ENCODE measurements around the gene CORO2A.

The CORO2A gene

GRCh38 chr9:98203153-98203552 is 10.7 kb upstream of the CORO2A start:
- H3K4me3 ChIP-seq (ENCODE audit: low read depth, low read length), result no peak overlapping the region
- no peak for TF ChIP-seq CTCF (IDR thresholded peaks at IDR 0.05; ENCODE audit: low read depth, low read length)

GRCh38 chr9:98202252-98202651 is 9.8 kb upstream of the CORO2A start:
- no peak for TF ChIP-seq CTCF (IDR thresholded peaks at IDR 0.05; ENCODE audit: low read depth, low read length)

GRCh38 chr9:98201749-98202148 is 9.3 kb upstream of the CORO2A start:
- no peak for TF ChIP-seq CTCF (IDR thresholded peaks at IDR 0.05; ENCODE audit: low read depth, low read length)
- no peak overlapping the region for H3K4me3 ChIP-seq (ENCODE audit: low read depth, low read length)

More at GRCh38 chr9:98202252-98202651, 9.8 kb upstream of the CORO2A start:
- H3K4me3 ChIP-seq (ENCODE audit: low read depth, low read length), result no peak overlapping the region

DNA sequence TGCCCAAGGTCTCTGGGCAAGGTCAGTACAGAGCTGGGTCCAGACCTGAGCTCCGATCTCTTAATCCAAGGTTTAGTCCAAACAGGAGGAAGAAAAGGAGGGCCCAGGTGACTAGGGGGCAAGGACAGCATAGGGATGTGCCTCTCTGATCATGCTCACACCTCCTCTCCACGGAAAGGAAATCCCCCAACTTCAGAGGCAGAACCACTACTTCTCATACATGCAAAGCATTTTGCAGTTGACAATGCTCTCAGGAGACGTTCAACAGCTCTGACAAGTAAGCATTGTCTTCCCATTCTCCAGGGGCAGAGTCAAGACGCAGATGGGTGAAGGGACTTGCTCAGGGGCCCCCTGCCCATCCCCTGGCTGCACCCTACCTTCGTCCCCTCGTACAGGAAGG is 8.7 kb upstream of the CORO2A start:
- TF ChIP-seq CTCF (IDR thresholded peaks at IDR 0.05; ENCODE audit: low read depth, low read length), result no peak
- no peak overlapping the region for H3K4me3 ChIP-seq (ENCODE audit: low read depth, low read length)

DNA sequence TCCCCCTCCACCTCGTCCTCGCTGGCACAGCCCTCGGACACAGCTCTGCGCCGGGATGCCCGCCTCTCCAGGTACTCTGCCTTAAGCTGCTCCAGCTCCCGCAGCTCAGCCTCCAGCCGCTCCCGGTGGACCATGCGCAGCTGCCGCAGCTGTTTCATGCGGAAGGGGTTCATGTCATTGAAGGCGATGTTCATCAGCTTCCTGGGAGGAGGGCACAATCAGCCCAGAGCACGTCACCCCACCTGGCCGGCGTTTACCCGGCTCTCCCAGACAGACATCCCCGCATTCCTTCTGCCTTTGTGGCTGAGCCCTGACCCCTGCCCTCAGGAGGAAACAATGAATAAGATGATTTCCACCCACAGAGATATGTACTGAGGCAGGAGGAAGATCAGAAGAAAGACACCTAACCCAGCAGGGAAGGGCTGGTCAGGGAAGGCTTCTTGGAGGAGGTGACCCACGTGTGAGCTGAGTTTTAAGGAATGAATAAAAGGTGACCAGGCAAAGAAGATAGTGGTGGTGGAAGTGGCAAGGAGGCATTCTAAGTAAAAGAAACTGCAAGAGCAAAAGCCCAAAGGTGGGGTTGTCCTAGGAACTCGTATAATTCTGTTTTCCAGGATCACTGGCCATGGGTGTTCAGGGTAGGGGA is 7.1 kb upstream of the CORO2A start:
- no peak for TF ChIP-seq CTCF (IDR thresholded peaks at IDR 0.05; ENCODE audit: low read depth, low read length)
- H3K4me3 ChIP-seq (ENCODE audit: low read depth, low read length), result no peak overlapping the region

GRCh38 chr9:98195671-98196070 is 3.2 kb upstream of the CORO2A start:
- TF ChIP-seq CTCF (IDR thresholded peaks at IDR 0.05; ENCODE audit: low read depth, low read length), result no peak

DNA sequence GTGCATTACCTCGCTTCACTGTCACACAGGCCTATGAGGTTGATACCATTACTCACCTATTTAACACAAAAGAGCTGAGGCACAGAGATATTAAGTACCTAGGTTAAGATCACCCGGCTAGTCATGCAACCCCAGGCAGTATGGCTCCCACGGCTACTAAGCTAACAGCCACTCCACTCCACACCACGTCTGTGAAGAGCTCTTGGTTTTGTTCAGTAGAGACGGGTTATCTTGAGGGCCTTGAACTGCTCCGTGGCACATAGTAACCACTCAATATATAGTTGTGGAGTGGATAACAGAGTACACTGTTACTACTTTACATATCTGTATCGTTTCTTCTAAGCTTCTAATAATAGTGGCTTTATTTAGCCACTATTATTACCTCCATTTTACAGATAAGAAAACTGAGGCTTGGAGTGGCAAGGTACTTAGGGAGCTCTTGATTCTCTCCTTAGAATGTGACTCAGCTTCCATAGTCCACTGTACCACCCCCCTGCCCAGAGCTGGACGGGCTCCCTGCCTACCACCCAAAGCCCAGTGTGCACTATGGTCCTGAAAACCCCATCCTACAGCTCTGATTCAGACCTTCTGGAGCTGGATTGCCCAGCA is 1.0 kb upstream of the CORO2A start:
- TF ChIP-seq CTCF (IDR thresholded peaks at IDR 0.05; ENCODE audit: low read depth, low read length), result no peak
- peak overlapping the region; percentile 70 for H3K4me3 ChIP-seq (ENCODE audit: low read depth, low read length)

More at GRCh38 chr9:98195671-98196070, 3.2 kb upstream of the CORO2A start:
- no peak overlapping the region for H3K4me3 ChIP-seq (ENCODE audit: low read depth, low read length)
